SH-SY5Y (cell line): ENCODE results near the gene TMC2.

Experiments
- GATA2 ChIP-seq: IDR thresholded peaks from 2 replicates; pipeline ENCODE4 v1.6.1; 2011; ENCODE audit warnings: mild to moderate bottlenecking, low read depth, low read length
- GATA3 ChIP-seq: IDR thresholded peaks from 2 replicates; pipeline ENCODE4 v1.6.1; 2011; ENCODE audit warnings: low read depth, mild to moderate bottlenecking, low read length, moderate library complexity

DNA sequence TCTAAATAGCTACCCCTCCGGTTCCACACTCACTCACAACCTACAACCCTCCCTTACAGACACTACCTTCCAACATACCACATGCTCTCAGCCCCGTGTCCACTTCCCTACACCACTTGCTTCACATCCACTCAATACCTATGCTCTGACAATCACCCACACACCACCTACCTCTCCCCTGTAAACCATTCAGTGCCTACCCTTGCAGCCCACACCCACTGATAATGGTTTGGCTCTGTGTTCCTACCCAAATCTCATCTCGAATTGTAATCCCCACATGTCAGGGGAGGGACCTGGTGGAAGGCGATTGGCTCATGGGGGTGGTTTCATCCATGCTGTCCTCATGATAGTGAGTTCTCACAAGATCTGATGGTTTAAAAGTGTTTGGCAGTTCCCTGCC lies 17.8 kb upstream of the TMC2 start:
- no peak for TF ChIP-seq GATA2
- no peak for TF ChIP-seq GATA3
